Measurements from ENCODE around the gene KRTAP4-6. TPM values are rescaled to one million over a fixed set of nuclear protein-coding genes. Genes with fewer than 3 reads are reported as not detected.

KRTAP4-6 gene
- total and polyA plus RNA-seq, 2 of the 8 experiments (the other 6 are each of a cell fraction or from before 2014, with no cell fraction given): not detected

DNA sequence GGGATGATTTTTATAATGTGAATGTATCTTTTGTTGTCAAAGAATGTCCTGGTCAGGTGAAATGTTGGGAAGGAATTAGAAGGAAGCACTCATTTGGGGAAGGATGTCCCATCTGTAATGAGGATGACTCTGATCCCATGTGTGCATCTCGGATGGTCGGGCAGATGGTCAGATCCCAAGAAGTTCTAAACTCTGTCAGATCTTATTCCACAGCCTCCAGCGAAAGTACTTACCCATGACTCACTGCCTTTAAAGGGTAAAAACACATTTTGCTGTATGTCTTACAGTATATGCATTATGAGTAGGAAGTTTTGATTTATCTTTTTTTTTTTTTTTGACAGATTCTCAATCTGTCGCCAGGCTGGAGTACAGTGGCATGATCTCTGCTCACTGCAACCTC lies 21.6 kb downstream of the KRTAP4-6 start:
- Histone ChIP-seq H3K27me3 (replicated peaks in 1 of 4; ENCODE audit: control insufficient read depth in 3 of 4, extremely low read depth in 1 of 4, insufficient read depth in 3 of 4, low read length in 3 of 4) (no peaks in the 10 kb centered on the region), H3K14ac (ENCODE audit: insufficient read length) (no peak overlapping the region), H3K23ac (ENCODE audit: insufficient read length) (no peak overlapping the region), H3K56ac (replicated peaks; ENCODE audit: insufficient read length, low read depth, low read length) (no peak overlapping the region), H2AFZ (ENCODE audit: low read length) (no peak overlapping the region), H3K23me2 (ENCODE audit: low read depth, low read length) (no peaks in the 10 kb centered on the region; the same call in 1 of the 2 replicates), H3K9me3 (ENCODE audit: insufficient read depth in 2 of 2, low read depth in 1 of 2, low read length in 1 of 2) (peaks cover 6 to 11% of the 10 kb centered on the region in 2 experiments; a peak in 2 of 4 replicates), H3K36me3 (ENCODE audit: control insufficient read depth in 2 of 4, insufficient read depth in 4 of 4, low read length in 3 of 4) (no peaks in the 10 kb centered on the region; a peak in 1 of 8 replicates), H2BK15ac (ENCODE audit: low read length) (no peak overlapping the region), H3K9ac (replicated peaks in 1 of 4; ENCODE audit: extremely low read depth in 1 of 4, low read depth in 3 of 4, low read length in 3 of 4) (no peak overlapping the region), H3K4me2 (ENCODE audit: insufficient read depth in 1 of 2, low read depth in 2 of 2, low read length in 2 of 2) (no peak overlapping the region), H3K4ac (replicated peaks; ENCODE audit: insufficient read length, low read depth, low read length) (no peak overlapping the region), H2AK5ac (ENCODE audit: low read depth, low read length) (no peak overlapping the region), H3K79me2 (ENCODE audit: control insufficient read depth in 1 of 2, insufficient read depth in 2 of 2, low read length in 2 of 2) (no peaks in the 10 kb centered on the region), H2BK120ac (replicated peaks; ENCODE audit: low read depth, low read length) (no peak overlapping the region), H3K4me3 (ENCODE audit: extremely low read depth in 1 of 4, insufficient read depth in 2 of 4, low read depth in 3 of 4, low read length in 4 of 4) (no peak overlapping the region), H3K18ac (ENCODE audit: extremely low read depth, low read length) (no peak overlapping the region), H2BK12ac (ENCODE audit: low read depth, low read length) (no peak overlapping the region), H3K4me1 (replicated peaks in 1 of 4; ENCODE audit: control insufficient read depth in 3 of 4, insufficient read depth in 4 of 4, low read length in 3 of 4) (no peaks in the 10 kb centered on the region), H2BK20ac (ENCODE audit: low read length) (no peak overlapping the region), H4K91ac (replicated peaks; ENCODE audit: insufficient read length, low read length) (no peak overlapping the region), H3K79me1 (ENCODE audit: low read depth, low read length) (no peaks in the 10 kb centered on the region), H4K20me1 (replicated peaks in 1 of 2; ENCODE audit: control insufficient read depth in 1 of 2, insufficient read depth in 2 of 2, low read length in 2 of 2) (no peaks in the 10 kb centered on the region), H3K27ac (ENCODE audit: low read depth, low read length) (no peak overlapping the region), H4K5ac (ENCODE audit: insufficient read length, low read depth, low read length) (no peak overlapping the region), H2BK5ac (ENCODE audit: low read depth, low read length) (no peak overlapping the region), H4K8ac (ENCODE audit: extremely low read depth, insufficient read depth, low read length) (no peak overlapping the region)
- FAIRE-seq (no peak), DNase-seq (ENCODE audit: low read depth in 1 of 2, low spot score in 2 of 2) (no peak)
- WGBS, 2 experiments (ENCODE audit: extremely low coverage in 1 of 2, insufficient coverage in 1 of 2, insufficient read length in 1 of 2, insufficient replicate concordance in 2 of 2, low coverage in 1 of 2, low lambda C conversion rate in 2 of 2, missing lambda C conversion rate in 1 of 2): 90% methylated on average over 4 of the region's 4 CpGs; no CpG with 5 or more reads in 1 of the 2 experiments
- CTCF ChIA-PET (ENCODE audit: partially characterized antibody): no interaction called here
- POLR2A ChIA-PET (ENCODE audit: partially characterized antibody): no interaction called here
- TF ChIP-seq YY1 (IDR thresholded peaks at IDR 0.05; ENCODE audit: low read depth, low read length): no peak
- TF ChIP-seq NANOG (IDR thresholded peaks at IDR 0.05; ENCODE audit: insufficient read depth, low read depth, low read length, poor library complexity, severe bottlenecking): no peak
- no peak for TF ChIP-seq EZH2 (IDR thresholded peaks at IDR 0.05; ENCODE audit: low read depth, low read length, severe bottlenecking)
- TF ChIP-seq POLR2AphosphoS5 (IDR thresholded peaks at IDR 0.05; ENCODE audit: low read depth, low read length): no peak
- TF ChIP-seq GABPA (IDR thresholded peaks at IDR 0.05; ENCODE audit: borderline replicate concordance, insufficient read depth, low read length): no peak
- TF ChIP-seq ASH2L (IDR thresholded peaks at IDR 0.05; ENCODE audit: low read length): no peak
- no peak for TF ChIP-seq KDM5A (IDR thresholded peaks at IDR 0.05; ENCODE audit: low read length)
- no peak for TF ChIP-seq FOSL1 (IDR thresholded peaks at IDR 0.05; ENCODE audit: insufficient read depth, low read depth, low read length)

Measured in H1 (cell line).